ENCODE data around the gene UBXN11.
"Not testable (repeated sequence)": the region's sequence is repeated elsewhere in the genome, so short reads cannot be mapped to it uniquely, and the experiment has no call there.

Gene UBXN11

GRCh38 chr1:26336477-26337205, 30.2 kb upstream of the UBXN11 start:
- DNase-seq (ENCODE audit: low spot score), result no peak

GRCh38 chr1:26335774-26336476, 29.5 kb upstream of the UBXN11 start:
- no peak for DNase-seq (ENCODE audit: low spot score)

- not testable (repeated sequence) for DNase-seq (ENCODE audit: low spot score)
These were observed 26.9 kb upstream of the UBXN11 start for GRCh38 chr1:26333312-26333711.

- no peak for DNase-seq (ENCODE audit: low spot score)
These were observed 23.8 kb upstream of the UBXN11 start for GRCh38 chr1:26330276-26330675.

- DNase-seq (ENCODE audit: low spot score), result not testable (repeated sequence)
These were observed 22.9 kb upstream of the UBXN11 start for GRCh38 chr1:26329380-26329779.

- no peak for DNase-seq (ENCODE audit: low spot score)
These were observed 22.2 kb upstream of the UBXN11 start for GRCh38 chr1:26328597-26328996.

GRCh38 chr1:26327956-26328362, 21.5 kb upstream of the UBXN11 start:
- DNase-seq (ENCODE audit: low spot score), result no peak

GRCh38 chr1:26324550-26324949, 18.1 kb upstream of the UBXN11 start:
- no peak for DNase-seq (ENCODE audit: low spot score)

GRCh38 chr1:26323382-26323781, 16.9 kb upstream of the UBXN11 start:
- DNase-seq (ENCODE audit: low spot score), result no peak

GRCh38 chr1:26322042-26322331, 15.6 kb upstream of the UBXN11 start:
- no peak for DNase-seq (ENCODE audit: low spot score)

GRCh38 chr1:26321315-26322041, 15.0 kb upstream of the UBXN11 start:
- peak; percentile 76 for DNase-seq (ENCODE audit: low spot score)

GRCh38 chr1:26320896-26321295, 14.5 kb upstream of the UBXN11 start:
- no peak for DNase-seq (ENCODE audit: low spot score)

GRCh38 chr1:26318338-26319064, 12.1 kb upstream of the UBXN11 start:
- DNase-seq (ENCODE audit: low spot score), result no peak

- peak; percentile 47 for DNase-seq (ENCODE audit: low spot score)
These were observed 11.3 kb upstream of the UBXN11 start, which contains the start of gene CD52 for GRCh38 chr1:26317612-26318337. Gene CD52, plus strand, starts transcription at chr1:26317958. Its CDS starts 60 bp downstream, at chr1:26318018.

GRCh38 chr1:26317146-26317545, 10.7 kb upstream of the UBXN11 start:
- DNase-seq (ENCODE audit: low spot score), result no peak

GRCh38 chr1:26315874-26316850, 9.7 kb upstream of the UBXN11 start:
- DNase-seq (ENCODE audit: low spot score), result no peak

- no peak for DNase-seq (ENCODE audit: low spot score)
These were observed 8.1 kb upstream of the UBXN11 start for GRCh38 chr1:26314501-26314900.

- DNase-seq (ENCODE audit: low spot score), result not testable (repeated sequence)
These were observed 1.8 kb upstream of the UBXN11 start for GRCh38 chr1:26307966-26308899.

- no peak for DNase-seq (ENCODE audit: low spot score)
These were observed 936 bp upstream of the UBXN11 start for GRCh38 chr1:26307363-26307781.

All from SK-N-DZ (cell line).